AG04449 (cell line): Measurements from ENCODE around the gene NR2F1-AS1.

Experiments
- CTCF ChIA-PET: fragments of 350-600 bp; formaldehyde crosslinking; extraction: SDS; loops from one replicate; lab custom pipeline; 2021; ENCODE audit warnings: antibody characterized with exemption; lab: Yijun Ruan, JAX
- POLR2A ChIA-PET: fragments of 400-600, 350-600 bp; formaldehyde crosslinking; extraction: SDS; loops from one replicate; lab custom pipeline; 2020; ENCODE audit warnings: antibody characterized with exemption, inconsistent platforms; lab: Yijun Ruan, JAX
- DNase-seq: peaks from one replicate; pipeline ENCODE4 v3.0.0-alpha.2; 2010; ENCODE audit warnings: low read depth, low spot score
- H3K4me3 ChIP-seq: 2 replicates; pipeline ENCODE4 v1.5.1; 2011; ENCODE audit warnings: low read depth, mild to moderate bottlenecking, control low read depth, low read length
- TF ChIP-seq, protein P1 (sequence below): IDR thresholded peaks from one replicate; pipeline ENCODE4 v1.5.1; 2011; ENCODE audit warnings: mild to moderate bottlenecking, moderate library complexity, low read length, control low read depth, inconsistent platforms; ENCODE audit not compliant: insufficient read depth; ENCODE audit errors: missing control alignments

NR2F1-AS1 gene

DNA sequence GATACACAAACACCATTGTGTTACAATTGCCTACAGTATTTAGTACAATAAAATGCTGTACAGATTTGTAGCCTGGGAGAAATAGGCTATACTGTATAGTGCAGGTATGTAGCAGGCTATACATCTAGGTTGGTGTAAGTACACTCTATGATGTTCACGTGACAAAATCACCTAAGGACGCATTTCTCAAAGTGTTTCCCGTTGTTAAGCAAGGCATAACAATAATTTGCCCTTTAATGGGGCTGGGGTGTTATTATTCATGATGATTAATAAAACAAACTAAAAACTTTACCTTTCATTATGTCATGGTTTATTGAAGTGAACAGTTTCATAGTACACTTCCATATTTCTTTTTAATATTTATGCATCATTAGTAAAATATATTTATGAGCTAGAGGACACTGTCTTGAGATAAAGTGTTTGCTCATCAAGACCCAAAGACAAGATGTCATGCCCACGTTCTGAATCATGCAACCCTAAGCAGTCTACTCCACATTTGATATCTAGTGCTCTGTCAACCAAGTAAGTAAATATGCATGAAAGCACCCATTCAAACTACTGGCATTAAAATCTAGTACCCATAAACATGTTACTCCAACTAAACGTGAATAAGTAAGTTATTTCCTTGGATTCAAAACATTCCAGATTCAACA lies 220.5 kb downstream of the NR2F1-AS1 start:
- TF ChIP-seq, protein P1, sequence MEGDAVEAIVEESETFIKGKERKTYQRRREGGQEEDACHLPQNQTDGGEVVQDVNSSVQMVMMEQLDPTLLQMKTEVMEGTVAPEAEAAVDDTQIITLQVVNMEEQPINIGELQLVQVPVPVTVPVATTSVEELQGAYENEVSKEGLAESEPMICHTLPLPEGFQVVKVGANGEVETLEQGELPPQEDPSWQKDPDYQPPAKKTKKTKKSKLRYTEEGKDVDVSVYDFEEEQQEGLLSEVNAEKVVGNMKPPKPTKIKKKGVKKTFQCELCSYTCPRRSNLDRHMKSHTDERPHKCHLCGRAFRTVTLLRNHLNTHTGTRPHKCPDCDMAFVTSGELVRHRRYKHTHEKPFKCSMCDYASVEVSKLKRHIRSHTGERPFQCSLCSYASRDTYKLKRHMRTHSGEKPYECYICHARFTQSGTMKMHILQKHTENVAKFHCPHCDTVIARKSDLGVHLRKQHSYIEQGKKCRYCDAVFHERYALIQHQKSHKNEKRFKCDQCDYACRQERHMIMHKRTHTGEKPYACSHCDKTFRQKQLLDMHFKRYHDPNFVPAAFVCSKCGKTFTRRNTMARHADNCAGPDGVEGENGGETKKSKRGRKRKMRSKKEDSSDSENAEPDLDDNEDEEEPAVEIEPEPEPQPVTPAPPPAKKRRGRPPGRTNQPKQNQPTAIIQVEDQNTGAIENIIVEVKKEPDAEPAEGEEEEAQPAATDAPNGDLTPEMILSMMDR = no peak
- no peak for DNase-seq
- CTCF ChIA-PET = no interaction called here
- H3K4me3 ChIP-seq = no peak overlapping the region
- POLR2A ChIA-PET = no interaction called here

DNA sequence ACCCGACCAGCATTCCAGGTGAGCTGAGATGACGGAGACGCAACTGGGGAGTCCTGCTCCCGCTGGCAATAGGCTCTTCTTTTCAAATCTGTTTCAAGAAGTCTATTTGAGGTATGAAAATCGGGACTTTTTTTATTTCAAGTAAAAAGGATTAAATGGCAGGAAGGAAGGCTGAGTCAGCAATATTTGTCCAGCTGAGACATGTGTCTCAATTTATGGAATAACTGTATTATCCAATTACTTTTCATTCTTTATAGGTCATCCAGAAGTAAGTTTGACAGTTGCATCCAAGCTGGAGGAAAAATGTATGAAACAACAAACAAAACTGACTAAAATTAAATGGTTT lies 221.1 kb downstream of the NR2F1-AS1 start:
- no peak overlapping the region for H3K4me3 ChIP-seq
- TF ChIP-seq, protein P1 = no peak
- POLR2A ChIA-PET = no interaction called here
- DNase-seq = no peak
- CTCF ChIA-PET = no interaction called here
